T-helper 22 cell (primary cell): Measurements from ENCODE around the gene E4F1.
"Not testable (repeated sequence)": the region's sequence is repeated elsewhere in the genome, so short reads cannot be mapped to it uniquely, and the experiment has no call there.

Source experiments
- DNase-seq: peaks from one replicate; pipeline ENCODE4 v3.0.0-alpha.2; 2020; ENCODE audit warnings: low read depth

E4F1 gene

DNA sequence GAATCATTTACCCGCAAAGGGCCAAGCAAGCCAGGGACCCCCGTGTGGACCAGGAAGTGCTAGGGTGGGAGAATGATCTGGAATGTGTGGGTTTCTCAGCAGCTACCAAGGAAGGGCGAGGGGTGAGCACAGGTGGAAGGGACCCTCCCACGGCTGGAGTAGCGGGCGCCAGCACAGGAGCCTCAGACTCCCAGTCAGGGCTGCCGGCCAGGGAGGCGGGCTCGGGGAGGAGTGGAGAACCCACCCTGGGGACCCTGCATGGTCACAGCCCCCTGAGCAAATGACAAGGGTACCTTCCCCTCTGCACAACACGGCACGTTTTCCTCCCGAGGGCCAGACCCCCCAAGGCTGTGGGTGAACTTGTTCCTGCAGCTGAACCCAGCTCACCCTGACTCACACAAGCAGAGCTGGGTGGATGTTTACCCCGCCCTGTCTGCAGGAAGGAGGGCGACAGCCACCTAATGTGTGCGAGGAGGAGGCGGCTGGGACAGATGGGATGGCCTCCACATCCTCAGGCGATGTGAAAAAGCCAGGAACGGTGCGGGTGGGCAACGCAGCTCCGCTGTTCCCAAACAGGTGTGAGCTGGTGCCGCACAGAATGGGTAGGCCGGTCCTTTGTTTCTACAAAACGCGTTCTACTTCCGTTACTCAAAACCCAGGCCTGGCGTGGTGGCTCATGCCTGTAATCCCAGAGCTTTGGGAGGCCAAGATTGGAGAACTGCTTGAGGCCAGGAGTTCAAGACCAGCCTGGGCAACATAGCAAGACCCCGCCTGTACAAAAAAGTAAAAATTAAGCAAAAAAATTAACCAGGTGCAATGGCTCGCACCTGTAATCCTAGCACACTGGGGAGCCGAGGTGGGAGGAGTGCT, 21.8 kb downstream of the E4F1 start:
- DNase-seq = no peak

DNA sequence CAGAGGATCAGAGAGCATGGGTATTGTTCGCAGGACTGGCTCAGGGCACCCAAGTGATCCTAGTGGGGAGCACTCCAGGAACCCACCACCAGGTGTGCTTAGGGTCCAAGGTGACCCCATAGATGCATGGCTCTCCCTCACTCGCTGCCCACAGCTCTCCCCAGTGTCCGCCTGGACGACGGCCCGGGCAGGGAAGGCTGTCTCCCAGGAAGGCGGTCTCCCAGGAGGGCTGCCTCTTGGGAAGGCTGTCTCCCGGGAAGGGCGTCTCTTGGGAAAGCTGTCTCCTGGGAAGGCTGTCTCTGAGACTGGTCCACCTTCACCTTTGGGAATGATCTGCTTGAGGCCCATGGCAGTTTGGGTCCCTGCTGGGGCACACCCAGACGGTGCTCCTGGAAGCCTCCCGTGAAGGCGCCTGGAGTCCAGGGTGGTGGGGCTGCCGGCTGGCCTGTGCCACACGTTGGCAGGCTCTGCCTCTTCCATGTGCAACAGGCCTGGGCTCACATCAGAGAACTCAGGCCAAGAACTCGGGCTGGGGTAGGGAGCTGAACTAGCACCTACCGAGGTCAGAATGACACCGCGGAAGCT, 23.0 kb downstream of the E4F1 start:
- DNase-seq = no peak

DNA sequence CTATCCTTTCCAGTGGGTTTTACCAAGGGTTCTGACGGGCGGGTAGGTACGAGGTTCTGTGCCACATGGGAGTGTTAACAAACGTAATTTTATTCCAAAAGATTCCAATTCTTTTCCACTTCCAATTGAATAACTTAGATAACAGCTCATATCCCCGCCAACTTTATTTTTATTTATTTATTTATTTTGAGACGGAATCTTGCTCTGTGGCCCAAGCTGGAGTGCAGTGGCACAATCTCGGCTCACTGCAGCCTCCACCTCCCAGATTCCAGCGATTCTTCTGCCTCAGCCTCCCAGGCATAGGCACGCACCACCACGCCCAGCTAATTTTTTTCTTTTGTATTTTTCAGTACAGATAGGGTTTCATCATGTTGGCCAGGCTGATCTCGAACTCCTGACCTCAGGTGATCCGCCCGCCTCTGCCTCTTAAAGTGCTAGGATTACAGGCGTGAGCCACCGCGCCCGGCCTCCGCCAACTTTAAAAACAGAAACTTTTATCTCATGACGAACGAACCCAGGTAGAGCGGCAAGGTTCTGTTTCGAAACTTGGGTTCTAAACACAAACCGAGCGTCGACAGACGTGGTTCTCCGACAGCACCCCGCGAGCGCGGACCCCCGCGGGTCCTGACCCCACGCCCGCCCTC, 27.4 kb downstream of the E4F1 start:
- DNase-seq = no peak

DNA sequence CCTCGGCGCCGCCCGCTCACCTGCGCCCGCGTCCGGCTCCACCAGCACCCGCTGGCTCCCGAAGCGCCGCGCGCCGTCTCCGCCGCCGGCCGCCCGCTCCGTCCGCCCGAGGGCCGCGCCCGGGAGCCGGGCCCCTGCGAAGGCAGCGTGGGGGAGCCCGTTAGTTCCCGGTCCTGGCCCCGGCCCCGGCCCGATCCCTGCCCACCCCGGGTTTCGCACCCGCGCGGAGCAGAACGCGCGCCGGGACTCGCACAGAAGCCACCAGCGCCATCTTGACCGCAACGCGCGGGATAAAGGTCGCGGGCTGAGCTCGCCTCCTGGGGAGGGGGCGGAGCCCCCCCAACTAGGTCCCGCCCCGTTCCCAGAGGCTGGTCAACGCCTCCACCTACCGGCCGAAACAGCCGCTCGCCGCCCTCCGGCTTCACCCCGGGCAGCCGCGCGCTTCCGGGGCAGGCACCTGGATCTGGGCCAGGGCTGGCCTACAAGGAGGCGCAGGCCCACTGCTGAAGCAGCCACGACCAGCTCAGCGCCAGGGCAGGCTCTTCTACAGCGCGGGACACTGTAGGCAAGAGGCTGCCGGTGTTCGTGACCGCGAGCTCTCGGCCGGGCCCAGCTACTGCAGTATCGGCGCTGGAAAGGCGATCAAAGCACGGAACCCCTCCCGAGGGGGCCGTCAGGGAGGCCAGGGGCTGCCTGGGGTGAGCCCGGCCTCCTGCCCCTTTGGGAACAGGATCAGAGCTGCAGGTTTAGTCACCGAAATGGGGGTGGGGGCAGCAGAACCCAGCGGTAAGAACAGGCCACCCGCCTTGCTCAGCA, 28.1 kb downstream of the E4F1 start, which contains the start of gene ECI1:
Gene ECI1 (minus strand): TSS at position 292 of the 816 bp plus-strand sequence. CDS start 21 bp downstream, at position 271.
- peak; percentile 70 for DNase-seq

DNA sequence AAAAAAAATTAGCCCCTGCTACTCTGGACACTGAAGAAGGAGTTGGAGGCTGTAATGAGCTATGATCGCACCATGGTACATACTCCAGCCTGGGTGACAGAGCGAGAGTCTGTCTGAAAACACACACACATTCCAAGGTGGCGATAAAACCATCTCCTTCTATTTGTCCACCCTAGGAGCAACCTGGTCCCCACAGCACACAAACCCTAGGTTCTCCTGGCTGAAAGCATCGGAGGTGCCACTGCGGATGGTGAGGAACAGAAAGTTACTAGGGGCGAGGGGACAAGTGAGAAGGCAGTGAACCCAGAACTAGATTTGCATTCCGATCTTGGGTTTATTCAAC, 29.4 kb downstream of the E4F1 start:
- no peak for DNase-seq

DNA sequence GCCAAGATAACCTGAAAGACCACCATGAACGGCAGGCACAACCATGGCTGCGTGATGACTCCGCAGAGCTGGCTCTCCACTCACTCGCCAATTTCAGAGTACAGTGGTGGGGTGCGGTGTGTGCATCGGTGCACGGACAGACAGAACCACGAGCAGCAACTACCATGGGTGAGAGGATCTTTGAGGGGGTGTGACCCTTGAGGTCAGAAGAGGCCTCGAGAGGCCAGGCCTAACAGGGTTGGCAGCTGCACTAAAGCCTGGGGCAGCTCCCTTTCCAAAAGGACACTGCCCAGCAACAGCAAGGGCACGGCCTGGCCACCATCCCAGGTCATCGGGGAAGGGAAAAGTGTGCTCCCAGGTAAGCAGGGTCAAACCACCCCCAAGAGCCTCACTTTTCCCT, 29.9 kb downstream of the E4F1 start:
- DNase-seq = no peak

DNA sequence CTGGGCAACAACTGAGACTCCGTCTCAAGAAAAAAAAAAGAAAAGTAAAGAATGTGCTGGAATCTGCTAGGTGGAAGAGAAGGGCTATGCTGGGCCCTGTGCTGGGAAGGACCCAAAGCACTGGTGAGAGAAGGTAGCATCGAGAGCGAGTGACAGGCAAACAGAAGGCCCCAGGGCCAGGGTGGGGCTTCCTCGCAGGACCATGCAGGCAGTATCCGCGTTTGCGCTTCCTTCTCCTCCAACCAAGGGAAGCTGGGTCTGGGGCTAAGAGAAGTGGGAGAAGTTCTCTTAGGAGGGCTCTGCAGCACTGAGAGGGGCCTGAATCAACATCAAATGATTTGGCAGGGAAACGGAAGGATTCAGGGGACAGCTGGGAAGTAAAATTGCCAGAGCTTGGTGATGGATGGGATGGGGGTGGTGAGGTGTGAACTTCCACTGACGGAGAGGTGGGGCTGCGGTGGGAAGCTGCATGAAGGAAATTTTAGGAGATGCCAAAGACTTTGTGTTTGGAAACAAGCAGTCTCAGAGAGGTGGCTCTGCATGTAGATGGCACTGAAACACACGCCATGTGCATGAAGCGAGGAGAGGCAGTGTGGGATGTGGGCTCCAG, 33.2 kb downstream of the E4F1 start:
- DNase-seq = no peak

DNA sequence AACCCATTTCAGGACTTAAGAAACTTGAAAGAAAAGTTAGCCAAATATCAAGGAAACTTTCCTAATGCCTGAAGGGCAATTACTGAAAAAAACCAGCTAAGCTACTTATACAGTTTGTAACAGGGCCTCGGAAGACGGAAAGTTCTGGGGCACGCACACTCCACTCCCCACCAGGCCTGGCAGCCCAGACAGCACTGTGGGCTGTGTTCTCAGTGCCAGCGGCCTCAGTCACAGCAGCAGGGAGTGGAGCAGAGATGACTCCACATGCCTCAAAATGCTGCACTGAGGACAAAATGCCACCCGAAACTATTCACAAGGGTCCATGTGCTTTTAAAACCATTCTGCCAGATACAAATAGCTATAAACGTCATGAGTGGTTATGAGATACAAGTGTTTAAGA, 34.3 kb downstream of the E4F1 start:
- no peak for DNase-seq

DNA sequence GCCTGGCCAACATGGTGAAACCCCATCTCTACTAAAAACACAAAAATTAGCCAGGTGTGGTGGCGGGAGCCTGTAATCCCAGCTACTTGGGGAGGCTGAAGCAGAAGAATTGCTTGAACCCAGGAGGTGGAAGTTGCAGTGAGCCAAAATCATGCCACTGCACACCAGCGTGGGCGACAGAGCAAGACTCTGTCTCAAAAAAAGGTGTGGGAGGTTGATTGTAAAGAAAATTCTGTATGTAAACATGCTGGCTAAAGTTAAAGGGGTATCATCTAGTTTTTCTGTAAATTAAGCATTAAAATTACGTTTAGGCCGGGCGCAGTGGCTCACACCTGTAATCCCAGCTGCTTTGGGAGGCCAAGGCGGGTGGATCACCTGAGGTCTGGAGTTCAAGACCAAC, 35.1 kb downstream of the E4F1 start:
- DNase-seq = not testable (repeated sequence)

DNA sequence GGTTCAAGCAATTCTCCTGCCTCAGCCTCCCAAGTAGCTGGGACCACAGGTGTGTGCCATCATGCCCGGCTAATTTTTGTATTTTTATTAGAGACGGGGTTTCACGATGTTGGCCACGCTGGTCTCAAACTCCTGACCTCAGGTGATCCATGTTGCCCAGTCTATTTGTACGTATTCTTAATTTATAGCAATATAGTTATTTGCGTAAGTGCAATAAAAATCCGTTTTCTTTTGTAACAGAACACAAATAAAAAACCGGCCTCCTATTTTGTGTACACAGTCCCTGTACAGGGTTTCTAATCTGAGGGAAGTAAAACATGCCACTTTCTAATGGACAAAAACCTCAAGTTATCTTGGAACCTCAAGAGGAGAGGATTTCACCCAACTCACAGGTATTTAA, 36.9 kb downstream of the E4F1 start:
- no peak for DNase-seq

DNA sequence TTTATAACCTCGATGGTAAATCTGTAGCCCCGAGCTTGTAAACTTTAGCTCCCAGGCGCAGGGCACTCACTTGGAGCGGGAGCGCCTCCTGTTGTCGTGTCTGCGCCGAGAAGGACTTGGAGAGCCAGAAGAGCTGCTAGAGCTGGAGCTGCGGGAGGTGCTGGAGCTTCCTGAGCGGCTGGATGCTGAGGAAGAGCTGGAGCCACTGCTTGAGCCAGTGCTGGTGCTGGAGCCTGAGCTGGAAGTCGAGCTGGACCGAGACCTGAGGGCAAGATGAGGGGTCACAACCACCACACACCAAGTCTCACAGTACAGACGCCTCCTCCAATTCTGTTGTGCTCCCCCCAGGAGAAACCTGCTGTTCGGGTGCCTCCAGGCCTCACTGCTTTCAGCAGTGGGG, 39.6 kb downstream of the E4F1 start:
- not testable (repeated sequence) for DNase-seq

DNA sequence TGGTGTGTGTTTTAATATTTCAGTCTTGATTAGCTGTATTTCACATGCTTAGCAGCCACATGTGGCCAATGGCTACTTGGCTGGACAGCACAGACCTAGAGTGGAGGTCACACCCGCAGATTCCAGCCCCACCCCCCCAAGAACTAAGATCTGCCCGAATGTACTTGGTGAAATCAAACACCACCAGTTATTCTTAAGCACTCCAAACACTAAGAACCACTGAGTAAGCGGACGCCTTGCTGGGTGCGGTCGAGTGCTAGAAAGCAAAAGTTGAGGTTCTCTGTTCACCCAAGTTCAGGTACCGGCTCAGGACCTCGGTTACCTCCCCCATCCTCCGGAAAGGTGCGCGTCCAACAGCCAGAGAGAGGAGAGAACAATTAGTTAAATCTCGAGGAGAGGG, 43.5 kb downstream of the E4F1 start:
- not testable (repeated sequence) for DNase-seq

DNA sequence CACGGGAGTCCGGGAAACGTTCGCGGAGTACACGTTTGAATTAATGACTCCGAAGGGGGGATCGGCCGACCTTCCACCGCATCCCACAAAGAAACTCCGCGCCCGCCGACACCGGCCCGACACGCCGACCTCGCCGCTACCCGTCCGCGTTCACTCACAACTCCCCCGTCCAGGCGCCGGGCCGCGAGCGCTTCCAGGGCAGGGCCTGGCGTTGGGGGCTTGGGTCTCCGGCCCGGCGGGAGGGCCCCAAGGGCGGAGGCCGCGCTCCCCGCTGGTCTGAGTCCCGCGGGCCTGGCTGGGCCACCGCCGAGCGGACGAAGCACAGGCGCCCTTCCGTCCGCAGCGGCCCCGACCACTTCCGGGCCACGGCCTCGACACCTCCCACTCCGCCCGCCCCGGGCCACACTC, 44.1 kb downstream of the E4F1 start:
- DNase-seq = not testable (repeated sequence)

DNA sequence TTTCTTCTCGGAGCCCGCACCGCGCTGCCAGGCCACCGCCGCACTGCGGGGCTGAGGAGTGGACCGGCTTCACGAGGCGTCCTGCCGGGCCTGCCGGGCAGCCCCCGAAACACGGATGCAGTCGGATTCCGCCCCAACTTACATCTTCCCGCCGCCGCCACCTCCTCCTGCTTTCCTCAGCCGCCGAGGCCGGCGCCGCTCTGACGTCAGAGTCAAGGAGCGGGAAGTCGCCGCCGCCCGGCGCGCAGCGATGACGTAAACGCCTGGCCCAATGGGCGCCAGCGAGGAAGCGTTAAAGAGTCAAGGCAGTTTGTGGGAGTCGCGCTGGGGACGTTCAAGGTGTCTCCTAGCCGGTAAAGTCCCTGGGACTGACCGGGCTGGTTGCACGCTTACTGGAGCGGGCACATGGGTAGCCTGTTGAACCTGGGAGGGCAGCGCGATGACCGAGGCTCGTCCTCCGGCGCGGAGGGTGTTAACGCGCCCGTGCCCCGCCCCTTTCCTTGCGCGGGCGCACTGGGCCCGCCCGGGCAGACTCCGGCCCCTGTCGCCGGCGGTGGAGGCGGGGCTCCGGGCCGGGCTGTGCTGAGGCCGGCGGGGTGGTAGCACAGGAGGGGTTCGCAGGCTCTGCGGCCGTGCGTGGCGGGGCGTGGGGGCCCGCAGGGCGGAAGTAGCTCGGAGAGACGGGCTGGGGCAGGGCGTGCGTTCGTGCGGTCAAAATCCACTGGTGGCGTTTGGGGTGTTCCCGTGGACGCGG, 44.7 kb downstream of the E4F1 start, which contains the start of gene RNPS1:
Gene RNPS1 (minus strand): TSS at position 214 of the 754 bp plus-strand sequence. CDS start 3,483 bp downstream, outside the sequence.
- DNase-seq = peak; percentile 90

DNA sequence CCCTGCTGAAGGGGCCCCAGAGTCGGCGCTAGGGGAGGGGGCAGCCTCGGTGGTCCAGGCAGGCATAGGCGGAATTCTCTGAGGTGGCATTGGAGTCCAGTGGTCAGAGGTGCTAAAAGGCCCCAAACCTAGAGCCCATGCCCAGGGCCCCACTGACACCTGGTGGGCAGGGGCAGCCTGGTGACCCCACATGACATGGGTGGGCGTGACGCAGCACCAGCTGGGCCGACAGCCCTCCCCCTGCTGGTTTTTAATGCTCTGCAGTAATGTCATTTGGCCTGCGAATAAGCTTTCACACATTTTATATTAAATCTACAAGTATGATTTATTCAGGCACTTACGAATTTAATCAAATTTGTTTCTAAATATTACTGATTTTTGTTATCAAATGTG, 46.7 kb downstream of the E4F1 start:
- DNase-seq = no peak

DNA sequence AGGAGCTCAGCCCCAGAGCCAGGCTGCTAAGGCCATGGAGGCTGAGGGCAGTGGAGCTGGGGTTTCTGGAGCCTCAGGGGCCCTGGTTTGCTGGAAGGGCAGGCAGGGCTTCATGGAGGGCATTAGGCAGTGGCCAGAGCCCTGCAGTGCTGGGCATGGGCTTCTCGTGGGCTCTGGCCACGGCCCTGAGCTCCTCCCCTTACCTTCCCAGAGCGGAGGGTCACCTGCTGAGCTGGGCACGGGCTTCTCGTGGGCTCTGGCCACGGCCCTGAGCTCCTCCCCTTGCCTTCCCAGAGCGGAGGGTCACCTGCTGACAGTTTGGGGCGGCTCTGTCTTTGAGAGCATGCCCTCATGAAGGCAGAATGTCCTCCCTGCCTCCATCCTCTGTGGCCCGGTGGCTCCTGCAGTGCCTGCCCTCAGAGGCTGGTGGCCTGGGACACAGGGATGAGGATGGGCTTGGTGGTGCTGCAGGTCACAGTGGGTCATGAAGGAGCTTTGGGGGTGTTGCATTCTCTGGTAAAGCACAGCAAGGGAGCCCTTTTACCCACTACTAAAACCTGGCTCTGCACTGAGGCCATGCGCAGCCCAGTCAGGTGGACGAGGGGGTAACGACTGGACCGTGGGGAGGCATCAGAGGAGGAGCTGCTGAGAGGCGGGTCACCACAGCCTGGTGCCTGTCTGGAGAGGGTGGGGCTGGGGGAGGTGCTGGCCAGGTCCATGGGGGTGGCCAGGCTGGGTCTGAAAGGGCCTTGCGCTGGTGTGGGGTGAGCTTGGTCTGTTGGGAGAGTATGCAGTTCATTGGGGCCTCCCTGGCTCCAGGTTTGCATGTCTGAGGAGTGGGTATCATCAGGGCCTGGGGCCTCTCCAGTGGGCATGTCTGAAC, 47.4 kb downstream of the E4F1 start:
- DNase-seq = no peak

DNA sequence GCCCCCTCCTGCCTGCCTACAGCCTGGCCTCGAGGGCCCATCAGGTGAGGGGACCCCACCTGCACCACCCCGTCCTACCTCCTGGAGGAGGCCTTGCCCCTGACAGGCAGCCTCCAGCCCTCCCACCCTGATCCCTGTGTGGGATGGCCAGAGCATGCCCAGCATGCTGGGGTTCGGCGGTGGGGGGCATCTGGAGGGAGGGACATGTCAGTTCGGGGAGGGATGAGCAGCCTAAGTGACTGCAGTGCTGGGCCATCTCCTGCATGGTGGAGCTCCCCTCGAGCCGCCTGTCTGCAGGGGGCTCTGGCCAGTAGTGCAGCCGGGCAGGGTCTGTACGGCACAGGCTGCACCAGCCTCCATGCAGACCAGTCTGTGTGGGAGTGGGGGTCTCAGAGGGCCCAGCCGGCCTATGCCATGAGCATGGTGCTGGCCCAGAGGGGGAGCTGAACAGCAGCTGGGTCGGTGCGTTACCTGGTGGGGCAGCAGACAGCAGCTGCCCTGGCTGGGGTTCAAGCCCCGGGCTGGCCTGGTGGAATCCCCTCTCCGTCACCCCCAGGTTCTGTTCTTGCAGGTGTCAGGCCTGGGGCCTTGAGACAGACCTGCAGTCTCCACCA, 48.6 kb downstream of the E4F1 start:
- DNase-seq = no peak

DNA sequence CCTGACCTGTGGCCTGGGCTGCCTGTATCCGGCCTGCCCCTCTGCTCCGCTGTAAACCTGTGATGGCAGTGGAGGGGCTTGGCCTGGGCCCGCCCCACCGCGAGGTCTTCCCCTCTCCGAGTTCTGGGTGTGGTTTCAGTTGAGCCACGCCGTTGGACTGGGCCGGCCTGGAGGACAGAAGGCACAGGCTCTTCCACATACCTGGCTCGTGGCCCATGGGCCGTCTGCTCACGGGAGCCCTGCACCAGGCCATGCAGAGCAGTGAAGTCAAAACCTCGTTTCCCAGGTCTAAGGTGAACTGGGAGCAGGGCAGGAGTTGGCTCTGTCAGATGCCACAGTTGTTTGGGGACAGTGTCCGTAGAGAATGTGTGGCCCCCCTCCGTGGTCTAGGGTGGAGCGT, 50.1 kb downstream of the E4F1 start:
- no peak for DNase-seq

DNA sequence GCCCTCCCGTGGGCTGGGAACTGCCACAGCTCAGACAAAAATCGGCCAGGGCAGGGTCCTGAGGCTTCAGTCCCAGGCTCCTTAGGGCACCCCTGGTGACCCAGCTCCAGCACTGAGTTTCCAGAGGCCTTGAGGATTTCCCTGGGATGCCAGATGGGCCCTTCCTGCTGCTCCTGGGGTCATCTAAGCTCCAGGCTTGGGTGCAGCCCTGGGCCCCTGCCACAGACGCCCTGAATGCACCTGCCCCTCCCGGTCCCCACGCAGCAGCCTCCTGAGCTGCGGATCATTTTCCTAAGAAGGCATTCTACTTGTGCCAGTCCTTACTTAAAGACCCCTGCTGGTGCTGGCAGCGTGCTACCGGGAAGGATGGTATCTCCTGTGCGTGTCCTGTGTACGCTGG, 50.5 kb downstream of the E4F1 start:
- DNase-seq = no peak
